Endothelial cell of umbilical vein (primary cell): ENCODE results near the gene ELANE.

Experiments used
- CTCF ChIP-seq, 2 donors: IDR thresholded peaks; 1 replicate in 1 of 2; 2 replicates in 1 of 2; pipeline ENCODE4 v1.5.1; 2011; ENCODE audit warnings: low read length in 2 of 2, mild to moderate bottlenecking in 2 of 2, moderate library complexity in 2 of 2, control low read depth in 1 of 2, inconsistent platforms in 1 of 2, low read depth in 1 of 2; ENCODE audit not compliant: insufficient read depth in 1 of 2; ENCODE audit errors: extremely low read depth in 1 of 2
- EZH2 ChIP-seq: IDR thresholded peaks from 2 replicates; pipeline ENCODE4 v1.6.1; 2012; ENCODE audit warnings: borderline replicate concordance, low read depth, mild to moderate bottlenecking, moderate library complexity, low read length, inconsistent platforms; ENCODE audit not compliant: severe bottlenecking
- POLR2A ChIP-seq: IDR thresholded peaks from 2 replicates; pipeline ENCODE4 v1.6.1; 2012; ENCODE audit warnings: low read depth, mild to moderate bottlenecking, control low read depth, low read length
- POLR2AphosphoS5 ChIP-seq: IDR thresholded peaks from 2 replicates; pipeline ENCODE4 v1.6.1; 2012; ENCODE audit warnings: low read depth, mild to moderate bottlenecking, control low read depth, low read length, moderate library complexity; ENCODE audit not compliant: insufficient read depth

GRCh38 chr19:852136-853013 lies at the start of gene ELANE:
- TF ChIP-seq CTCF (IDR thresholded peaks at IDR 0.05; ENCODE audit: extremely low read depth in 1 of 2, insufficient read depth in 1 of 2, low read depth in 1 of 2, low read length in 2 of 2) = no peak
- no peak for TF ChIP-seq POLR2A
- TF ChIP-seq POLR2AphosphoS5 = no peak
- TF ChIP-seq EZH2 = peak; percentile 30
